Measurements from ENCODE around the gene LIMK2.

LIMK2 gene

DNA sequence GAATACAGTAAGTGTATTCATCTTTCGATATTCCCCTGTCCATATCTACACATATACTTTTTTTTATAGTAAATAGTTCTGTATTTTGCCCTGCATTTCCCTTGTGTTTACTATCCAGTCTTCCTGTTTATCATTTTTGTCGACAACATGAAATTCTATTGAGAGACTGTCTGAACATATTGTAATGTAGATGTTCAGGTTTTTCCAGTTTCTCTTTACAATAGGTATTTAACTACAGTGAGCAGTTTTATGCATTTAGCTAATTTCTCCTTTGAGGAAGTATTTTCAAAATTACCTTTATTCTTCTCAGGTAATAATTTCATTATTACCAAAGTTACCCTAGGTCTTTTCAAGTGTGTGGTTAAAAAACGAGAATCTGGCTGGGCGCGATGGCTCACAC is 63.5 kb downstream of the LIMK2 start:
- no peak for DNase-seq

DNA sequence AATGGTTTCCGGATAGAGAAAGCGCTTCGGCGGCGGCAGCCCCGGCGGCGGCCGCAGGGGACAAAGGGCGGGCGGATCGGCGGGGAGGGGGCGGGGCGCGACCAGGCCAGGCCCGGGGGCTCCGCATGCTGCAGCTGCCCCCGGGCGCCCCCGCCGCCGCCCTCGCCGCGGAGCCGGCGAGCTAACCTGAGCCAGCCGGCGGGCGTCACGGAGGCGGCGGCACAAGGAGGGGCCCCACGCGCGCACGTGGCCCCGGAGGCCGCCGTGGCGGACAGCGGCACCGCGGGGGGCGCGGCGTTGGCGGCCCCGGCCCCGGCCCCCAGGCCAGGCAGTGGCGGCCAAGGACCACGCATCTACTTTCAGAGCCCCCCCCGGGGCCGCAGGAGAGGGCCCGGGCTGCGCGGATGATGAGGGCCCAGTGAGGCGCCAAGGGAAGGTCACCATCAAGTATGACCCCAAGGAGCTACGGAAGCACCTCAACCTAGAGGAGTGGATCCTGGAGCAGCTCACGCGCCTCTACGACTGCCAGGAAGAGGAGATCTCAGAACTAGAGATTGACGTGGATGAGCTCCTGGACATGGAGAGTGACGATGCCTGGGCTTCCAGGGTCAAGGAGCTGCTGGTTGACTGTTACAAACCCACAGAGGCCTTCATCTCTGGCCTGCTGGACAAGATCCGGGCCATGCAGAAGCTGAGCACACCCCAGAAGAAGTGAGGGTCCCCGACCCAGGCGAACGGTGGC is 64.5 kb downstream of the LIMK2 start:
- DNase-seq: no peak

DNA sequence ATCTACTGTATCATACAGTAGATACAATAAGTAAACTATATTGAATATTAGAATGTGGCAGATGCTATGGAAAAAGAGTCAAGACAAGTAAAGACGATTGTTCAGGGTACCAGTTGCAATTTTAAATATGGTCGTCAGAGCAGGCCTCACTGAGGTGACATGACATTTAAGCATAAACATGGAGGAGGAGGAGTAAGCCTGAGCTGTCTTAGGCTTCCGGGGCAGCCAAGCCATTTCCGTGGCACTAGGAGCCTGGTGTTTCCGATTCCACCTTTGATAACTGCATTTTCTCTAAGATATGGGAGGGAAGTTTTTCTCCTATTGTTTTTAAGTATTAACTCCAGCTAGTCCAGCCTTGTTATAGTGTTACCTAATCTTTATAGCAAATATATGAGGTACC is 65.6 kb downstream of the LIMK2 start:
- DNase-seq: no peak

- no peak for DNase-seq
Observed at GRCh38 chr22:31278151-31278621, 66.1 kb downstream of the LIMK2 start.

- no peak for DNase-seq
Observed at GRCh38 chr22:31278626-31279326, 66.7 kb downstream of the LIMK2 start.

DNA sequence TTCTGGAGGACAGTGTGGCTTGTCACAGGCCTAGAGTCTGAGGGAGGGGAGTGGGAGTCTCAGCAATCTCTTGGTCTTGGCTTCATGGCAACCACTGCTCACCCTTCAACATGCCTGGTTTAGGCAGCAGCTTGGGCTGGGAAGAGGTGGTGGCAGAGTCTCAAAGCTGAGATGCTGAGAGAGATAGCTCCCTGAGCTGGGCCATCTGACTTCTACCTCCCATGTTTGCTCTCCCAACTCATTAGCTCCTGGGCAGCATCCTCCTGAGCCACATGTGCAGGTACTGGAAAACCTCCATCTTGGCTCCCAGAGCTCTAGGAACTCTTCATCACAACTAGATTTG is 67.2 kb downstream of the LIMK2 start:
- no peak for DNase-seq

- DNase-seq: no peak
Observed at GRCh38 chr22:31279821-31280505, 67.9 kb downstream of the LIMK2 start.

DNA sequence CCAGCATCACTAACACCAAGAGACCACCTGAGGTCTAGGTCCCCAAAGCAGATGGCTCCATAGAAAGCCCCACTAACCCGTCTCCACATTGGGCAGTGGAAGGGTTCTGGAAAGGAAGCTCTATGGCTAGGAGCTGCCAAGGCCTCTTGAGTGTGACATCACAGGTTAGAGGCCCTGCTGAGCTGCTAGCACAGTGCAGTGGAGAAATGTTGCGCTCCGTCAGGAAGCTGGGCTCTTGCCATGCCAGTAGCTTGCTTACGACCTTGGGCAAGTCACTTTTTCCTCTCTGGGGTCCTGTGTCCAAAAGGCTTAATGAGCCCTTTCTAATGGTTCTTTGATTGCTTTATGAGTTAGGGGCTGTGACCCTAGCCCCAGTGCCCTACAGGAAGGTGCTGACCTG is 69.6 kb downstream of the LIMK2 start:
- no peak for DNase-seq

DNA sequence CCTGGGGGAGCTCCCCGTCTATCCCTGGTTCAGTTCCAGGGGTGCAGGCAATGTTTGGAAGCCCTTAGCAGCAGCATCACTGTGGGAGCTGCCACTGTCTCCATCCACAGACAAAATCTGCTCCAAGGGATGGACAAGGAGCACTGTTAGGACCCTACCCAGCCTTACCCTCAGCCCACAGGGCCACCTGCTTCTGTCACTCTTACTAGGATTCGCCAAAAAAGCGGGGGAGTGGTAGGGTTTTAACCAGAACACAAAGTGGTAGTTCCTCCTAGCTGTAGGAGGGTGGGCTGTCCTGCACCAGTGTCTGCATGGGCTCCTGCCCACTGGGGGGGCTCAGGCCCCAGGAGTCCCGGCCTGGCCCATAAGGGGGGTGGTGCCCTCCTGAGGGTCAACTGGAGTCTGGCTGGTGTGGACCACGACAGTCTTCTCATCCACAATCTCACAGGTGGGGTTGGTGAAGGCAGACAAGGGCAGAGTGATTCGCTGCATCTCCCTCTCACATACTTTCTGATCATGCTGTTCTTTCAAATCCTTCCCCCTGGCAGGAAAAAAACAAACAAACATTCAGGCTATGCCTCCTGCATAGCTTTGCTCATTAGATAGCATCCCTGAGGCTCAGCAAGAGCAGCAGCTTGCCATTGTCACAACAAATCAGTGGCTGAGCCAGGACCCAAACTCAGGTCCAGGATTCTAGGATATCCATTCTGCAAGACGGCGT is 70.8 kb downstream of the LIMK2 start:
- no peak for DNase-seq

DNA sequence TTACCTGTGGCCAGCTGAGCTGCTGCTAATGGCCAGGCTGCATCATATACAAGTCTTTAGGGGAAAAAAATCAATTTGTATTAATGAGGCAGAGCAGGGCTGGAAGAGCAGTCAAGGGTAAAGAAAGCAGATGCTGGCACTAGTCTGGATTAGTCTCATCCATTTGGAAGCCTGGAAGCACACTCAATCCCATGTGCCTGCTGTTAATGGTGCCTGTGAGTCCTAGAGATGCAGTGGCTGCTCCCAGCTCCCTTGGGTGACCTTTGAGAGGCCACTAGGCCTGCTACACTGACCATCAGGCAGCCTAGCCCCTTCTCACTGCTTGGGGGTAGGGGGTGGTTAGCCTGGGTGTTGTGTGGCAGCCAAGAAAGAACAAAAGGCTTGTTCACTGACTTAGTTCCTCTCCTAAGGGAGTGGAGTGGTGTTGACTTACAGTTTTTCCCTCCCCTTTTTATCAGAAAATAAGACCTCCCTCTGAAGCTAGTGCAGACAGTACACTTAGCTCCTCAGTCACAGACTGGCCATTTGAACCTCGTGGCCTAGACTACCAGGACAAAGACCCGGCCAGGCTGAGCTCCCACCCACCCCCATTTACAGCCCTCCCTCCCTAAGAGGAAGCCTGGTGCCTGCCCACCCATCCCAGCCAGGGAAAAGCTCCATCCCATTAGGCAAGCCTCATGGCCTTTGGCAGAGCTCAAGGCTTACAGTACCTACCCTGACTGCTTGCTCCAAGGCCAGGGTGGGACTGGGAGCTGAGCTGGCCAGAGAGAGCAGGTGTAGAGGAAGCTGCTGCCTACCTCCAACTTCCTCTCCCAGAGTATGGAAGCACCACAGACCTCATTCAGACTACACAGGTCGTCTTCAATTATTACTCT is 72.4 kb downstream of the LIMK2 start:
- no peak for DNase-seq

GRCh38 chr22:31286360-31287255 is 74.5 kb downstream of the LIMK2 start:
- DNase-seq: peak; percentile 58

GRCh38 chr22:31287818-31288495 is 75.9 kb downstream of the LIMK2 start:
- DNase-seq: no peak

DNA sequence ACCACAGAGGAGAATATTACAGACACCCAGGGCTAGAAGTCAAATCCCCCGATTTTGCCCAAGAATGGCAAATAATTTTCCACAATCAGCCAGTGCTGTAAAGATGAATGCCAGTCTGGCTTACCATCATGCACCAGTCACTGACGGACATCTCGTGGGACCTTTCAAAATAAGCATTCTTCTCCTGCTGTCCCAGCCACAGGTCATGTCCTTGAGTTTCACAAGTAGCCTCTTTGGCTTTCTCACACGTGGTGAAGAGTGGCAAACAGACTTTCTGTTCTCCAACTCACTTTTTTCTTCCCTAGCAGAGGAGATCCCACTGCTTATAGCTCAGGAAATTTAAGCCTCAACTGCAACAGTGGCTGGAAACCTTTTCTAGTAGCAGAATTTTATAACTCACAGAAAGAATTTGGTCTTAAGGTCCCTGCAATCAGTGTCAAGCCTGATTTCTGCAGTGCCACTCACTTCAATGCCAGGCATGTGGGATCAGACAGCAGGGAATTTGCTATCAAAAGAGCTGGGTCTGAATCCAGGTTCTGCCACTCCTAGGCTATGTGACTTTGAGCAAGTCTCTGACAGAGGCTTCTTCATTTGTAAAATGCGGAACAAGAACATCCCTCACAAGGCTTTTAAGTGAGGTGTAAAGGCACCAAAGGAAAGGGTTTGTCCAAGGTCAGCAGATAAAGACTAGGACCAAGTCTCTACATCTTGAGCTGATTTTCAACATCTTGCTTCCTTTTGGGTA is 76.6 kb downstream of the LIMK2 start:
- DNase-seq: no peak

- DNase-seq: no peak
Observed at GRCh38 chr22:31289344-31289743, 77.2 kb downstream of the LIMK2 start.

DNA sequence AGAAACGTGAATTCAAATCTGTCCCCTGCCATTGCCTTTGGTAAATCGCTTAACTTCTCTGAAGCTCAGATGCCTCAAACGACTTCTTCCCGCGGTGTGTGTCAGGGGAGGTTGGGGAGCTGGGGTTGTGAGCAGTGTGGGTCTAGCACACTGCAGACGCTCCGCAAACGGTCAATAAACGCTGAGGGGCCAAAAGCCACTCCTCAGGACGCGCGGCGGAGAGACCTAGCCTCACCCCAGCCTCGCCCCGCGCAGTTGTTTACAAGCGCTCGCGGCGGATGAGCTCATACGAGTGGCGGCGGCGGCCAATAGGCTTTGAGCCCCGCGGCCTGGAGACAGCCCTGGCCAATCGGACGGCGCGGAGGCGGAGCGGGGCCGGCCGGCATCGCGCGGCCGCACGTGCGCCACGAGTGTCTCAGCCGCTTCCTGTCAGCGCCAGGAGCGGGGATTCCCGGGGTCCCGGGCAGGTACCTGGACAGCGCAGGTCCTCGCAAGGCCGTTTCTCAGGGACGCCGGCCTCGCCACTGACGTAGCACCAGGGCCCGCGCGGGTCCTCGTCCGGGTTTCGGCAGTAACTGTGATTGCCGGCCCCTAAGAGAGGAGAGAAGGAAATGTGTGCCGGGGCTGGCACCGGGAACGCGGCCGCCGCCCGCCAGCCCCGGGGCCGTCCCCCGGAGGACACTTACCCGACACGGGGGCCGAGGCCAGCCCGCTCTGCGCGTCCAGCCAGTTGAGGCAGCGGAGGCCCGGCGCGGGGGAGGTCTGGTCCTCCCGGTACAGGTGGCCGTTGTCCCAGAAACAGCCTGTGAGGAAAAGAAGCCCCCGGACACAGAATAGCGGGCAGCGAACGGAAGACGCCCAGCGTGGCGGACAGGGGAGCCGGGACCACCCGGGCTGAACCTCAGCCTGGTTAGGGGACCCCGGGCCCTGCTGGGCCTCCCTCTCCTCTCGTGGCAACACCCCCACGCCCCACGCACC is 78.7 kb downstream of the LIMK2 start:
- peak; percentile 94 for DNase-seq

- no peak for DNase-seq
Observed at GRCh38 chr22:31291481-31292235, 79.6 kb downstream of the LIMK2 start.

DNA sequence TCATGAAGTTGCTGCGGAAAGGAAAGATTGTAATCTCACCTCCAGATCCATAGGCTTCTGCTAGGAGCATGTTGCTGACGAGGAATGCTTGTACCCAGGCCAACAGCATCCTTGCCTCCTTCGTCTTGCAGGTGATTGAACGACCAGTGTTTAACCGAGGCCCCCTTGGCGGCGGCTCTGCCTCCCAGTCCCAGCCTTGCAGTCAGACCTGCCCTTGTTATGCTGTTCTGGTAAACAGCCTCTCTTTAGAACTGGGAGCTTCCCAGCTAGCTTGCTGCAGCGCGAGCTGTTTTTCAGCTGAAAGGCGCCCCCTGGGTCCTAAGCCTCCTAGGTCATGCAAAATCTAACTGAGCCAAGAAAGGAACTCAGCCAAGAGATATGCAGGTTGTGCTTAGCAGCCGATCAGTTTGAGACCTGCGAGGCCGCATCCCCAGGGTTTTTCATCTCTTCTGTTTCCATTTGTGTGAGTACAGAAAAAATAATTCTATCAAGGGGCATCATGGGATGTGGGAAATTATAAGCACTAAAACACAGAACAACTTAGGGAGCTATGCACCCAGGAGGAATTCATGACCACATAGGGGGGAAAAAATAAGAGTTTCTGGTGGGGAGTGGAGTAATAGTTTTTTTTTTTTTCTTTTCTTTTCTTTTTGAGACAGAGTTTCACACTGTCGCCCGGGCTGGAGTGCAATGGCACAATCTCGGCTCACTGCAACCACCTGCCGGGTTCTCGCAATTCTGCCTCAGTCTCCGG is 80.3 kb downstream of the LIMK2 start, which contains the start of gene PIK3IP1:
Gene PIK3IP1 (minus strand): TSS at position 253 of the 754 bp plus-strand sequence. CDS start 144 bp downstream, at position 109.
- DNase-seq: peak; percentile 87

Measured in stimulated activated CD8-positive, alpha-beta memory T cell treated with anti-CD3 and anti-CD28 coated beads, Interleukin-4, amount 100 ng/mL, for 48 hours (primary cell).